Parathyroid adenoma (tissue), 2 donors: Measurements from ENCODE around the gene CD109.

Source experiments
- H2AFZ ChIP-seq: fragments of 300-600 bp; sonication (generic); one replicate; pipeline ENCODE4 v1.7.0; 2017; ENCODE audit warnings: antibody characterized with exemption, mild to moderate bottlenecking
- H3K27ac ChIP-seq: fragments of 300-600 bp; sonication (generic); one replicate; pipeline ENCODE4 v1.7.0; 2017
- H3K27me3 ChIP-seq: fragments of 300-600 bp; sonication (generic); one replicate; pipeline ENCODE4 v1.7.0; 2017; ENCODE audit warnings: low read length; ENCODE audit not compliant: control insufficient read depth, insufficient read depth
- H3K36me3 ChIP-seq: fragments of 300-600 bp; sonication (generic); one replicate; pipeline ENCODE4 v1.7.0; 2017; ENCODE audit warnings: low read length; ENCODE audit not compliant: control insufficient read depth, insufficient read depth
- H3K4me1 ChIP-seq: fragments of 300-600 bp; sonication (generic); one replicate; pipeline ENCODE4 v1.7.0; 2017; ENCODE audit warnings: control low read depth
- H3K4me2 ChIP-seq: fragments of 300-600 bp; sonication (generic); one replicate; pipeline ENCODE4 v1.7.0; 2017; ENCODE audit warnings: low read length
- H3K4me3 ChIP-seq: fragments of 300-600 bp; sonication (generic); one replicate; pipeline ENCODE4 v1.7.0; 2017; ENCODE audit warnings: low read depth, low read length
- H3K79me2 ChIP-seq: fragments of 300-600 bp; sonication (generic); one replicate; pipeline ENCODE4 v1.7.0; 2017; ENCODE audit warnings: control low read depth
- H3K9ac ChIP-seq: fragments of 300-600 bp; sonication (generic); one replicate; pipeline ENCODE4 v1.7.0; 2017; ENCODE audit warnings: mild to moderate bottlenecking
- H3K9me3 ChIP-seq: fragments of 300-600 bp; sonication (generic); one replicate; pipeline ENCODE4 v1.7.0; 2017; ENCODE audit warnings: low read length; ENCODE audit not compliant: control insufficient read depth
- CTCF ChIP-seq: fragments of 300-600 bp; sonication (generic); IDR thresholded peaks from one replicate; pipeline ENCODE4 v1.7.0; 2017; ENCODE audit warnings: antibody characterized with exemption, mild to moderate bottlenecking
- donor health status: primary hyperparathyroidism.

CD109 gene

GRCh38 chr6:73653571-73654424 lies 42.2 kb upstream of the CD109 start, which contains the start of gene SLC17A5:
Gene SLC17A5, minus strand, starts transcription at chr6:73653992. Its CDS starts 106 bp downstream, at chr6:73653886.
- Histone ChIP-seq H3K27me3 (no peaks in the 10 kb centered on the region), H3K4me1 (peaks cover 31% of the 10 kb centered on the region), H3K79me2 (peaks cover 13% of the 10 kb centered on the region), H3K9me3 (no peaks in the 10 kb centered on the region), H3K9ac (peak within 1 kb of the TSS; percentile 98), H3K36me3 (no peaks in the 10 kb centered on the region), H3K4me2 (peak within 1 kb of the TSS; percentile 84), H3K4me3 (peak within 1 kb of the TSS; percentile 91), H2AFZ (peak within 1 kb of the TSS; percentile 84), H3K27ac (peak within 1 kb of the TSS; percentile 98)
- no peak for TF ChIP-seq CTCF

GRCh38 chr6:73655341-73655917 lies 40.6 kb upstream of the CD109 start:
- peak overlapping the region; percentile 98 for H3K27ac ChIP-seq
- no peaks in the 10 kb centered on the region for H3K27me3 ChIP-seq
- no peak for TF ChIP-seq CTCF
- H3K36me3 ChIP-seq: no peaks in the 10 kb centered on the region
- H2AFZ ChIP-seq: peak overlapping the region; percentile 84
- H3K9ac ChIP-seq: no peak overlapping the region
- peaks cover 31% of the 10 kb centered on the region for H3K4me1 ChIP-seq
- no peaks in the 10 kb centered on the region for H3K9me3 ChIP-seq
- H3K4me2 ChIP-seq: peak overlapping the region; percentile 84
- peaks cover 13% of the 10 kb centered on the region for H3K79me2 ChIP-seq
- peak overlapping the region; percentile 91 for H3K4me3 ChIP-seq

- Histone ChIP-seq H3K27me3 (no peaks in the 10 kb centered on the region), H3K27ac (peak overlapping the region; percentile 98), H3K36me3 (no peaks in the 10 kb centered on the region), H3K4me1 (peaks cover 25% of the 10 kb centered on the region), H3K9ac (no peak overlapping the region), H3K79me2 (peaks cover 7% of the 10 kb centered on the region), H2AFZ (peak overlapping the region; percentile 70), H3K9me3 (no peaks in the 10 kb centered on the region), H3K4me3 (peak overlapping the region; percentile 27), H3K4me2 (peak overlapping the region; percentile 39)
- no peak for TF ChIP-seq CTCF
Observed at GRCh38 chr6:73656531-73657145, 39.4 kb upstream of the CD109 start.

- Histone ChIP-seq H3K27ac (peak overlapping the region; percentile 98), H3K4me2 (peak overlapping the region; percentile 39), H3K9ac (no peak overlapping the region), H3K9me3 (no peaks in the 10 kb centered on the region), H3K27me3 (no peaks in the 10 kb centered on the region), H3K79me2 (peaks cover 4% of the 10 kb centered on the region), H3K4me1 (peaks cover 25% of the 10 kb centered on the region), H3K36me3 (no peaks in the 10 kb centered on the region), H3K4me3 (no peak overlapping the region), H2AFZ (peak overlapping the region; percentile 70)
- TF ChIP-seq CTCF: no peak
Observed at GRCh38 chr6:73657201-73657600, 38.8 kb upstream of the CD109 start.
